Smooth muscle cell of the brain vasculature (primary cell): ENCODE data around the gene DGKQ.
A peak's percentile ranks its signal among the peaks of the same experiment; 100 is the strongest.

Experiments
- DNase-seq: peaks from one replicate; pipeline ENCODE4 v3.0.0-alpha.2; 2012; ENCODE audit warnings: low read depth, low spot score

Gene DGKQ

GRCh38 chr4:973431-974397 is at the start of gene DGKQ:
Gene DGKQ (minus strand): TSS chr4:973569. CDS start chr4:973482, 87 bp downstream.
- DNase-seq = peak; percentile 41

GRCh38 chr4:1022739-1023066 is 49.3 kb upstream of the DGKQ start:
- DNase-seq = no peak

- DNase-seq = no peak
These were observed 48.8 kb upstream of the DGKQ start for GRCh38 chr4:1022051-1022738.

GRCh38 chr4:1021386-1022050 is 48.1 kb upstream of the DGKQ start:
- DNase-seq = no peak

GRCh38 chr4:1019729-1020470 is 46.5 kb upstream of the DGKQ start:
- no peak for DNase-seq

- DNase-seq = no peak
These were observed 46.0 kb upstream of the DGKQ start for GRCh38 chr4:1019320-1019719.

GRCh38 chr4:1018147-1019020 is 45.0 kb upstream of the DGKQ start:
- DNase-seq = no peak

GRCh38 chr4:1017706-1018105 is 44.3 kb upstream of the DGKQ start:
- DNase-seq = no peak

GRCh38 chr4:1017211-1017610 is 43.8 kb upstream of the DGKQ start:
- DNase-seq = no peak

GRCh38 chr4:1015746-1016145 is 42.4 kb upstream of the DGKQ start:
- no peak for DNase-seq

GRCh38 chr4:1015179-1015578 is 41.8 kb upstream of the DGKQ start:
- DNase-seq = no peak

GRCh38 chr4:1014291-1015167 is 41.2 kb upstream of the DGKQ start:
- DNase-seq = no peak

- no peak for DNase-seq
These were observed 40.1 kb upstream of the DGKQ start for GRCh38 chr4:1013225-1014073.

GRCh38 chr4:1012034-1012739 is 38.8 kb upstream of the DGKQ start:
- no peak for DNase-seq

GRCh38 chr4:1011666-1012033 is 38.3 kb upstream of the DGKQ start:
- DNase-seq = no peak

GRCh38 chr4:1011022-1011665 is 37.8 kb upstream of the DGKQ start, which contains the start of gene FGFRL1:
Gene FGFRL1 (plus strand): TSS chr4:1011626. CDS start chr4:1012486, 860 bp downstream.
- peak; percentile 60 for DNase-seq

- DNase-seq = no peak
These were observed 37.1 kb upstream of the DGKQ start for GRCh38 chr4:1010395-1011021.
